Mucosa of descending colon (tissue), 3 donors: Measurements from ENCODE around the gene BUB1B. TPM values are rescaled to one million over a fixed set of nuclear protein-coding genes. Genes with fewer than 3 reads are reported as not detected.

Experiments used
- ATAC-seq: fragments of 200-7000 bp; cut with Tn5 transposase; one replicate; pipeline ENCODE4 v1.9.1; 2020; ENCODE audit warnings: mild to moderate bottlenecking, moderate library complexity
- DNase-seq, 3 donors: peaks; one replicate each; pipeline ENCODE4 v3.0.0-alpha.2; 2020
- H3K36me3 ChIP-seq: fragments of 200-600 bp; one replicate; pipeline ENCODE4 v1.8.0; 2021; ENCODE audit warnings: low read depth, mild to moderate bottlenecking
- H3K4me1 ChIP-seq: fragments of 200-600 bp; one replicate; pipeline ENCODE4 v1.8.0; 2021; ENCODE audit warnings: low read depth, mild to moderate bottlenecking
- H3K4me3 ChIP-seq: fragments of 200-600 bp; one replicate; pipeline ENCODE4 v1.8.0; 2021; ENCODE audit warnings: mild to moderate bottlenecking
- H3K9me3 ChIP-seq: fragments of 200-600 bp; one replicate; pipeline ENCODE4 v1.8.0; 2021; ENCODE audit warnings: mild to moderate bottlenecking
- intact Hi-C, 2 donors: fragments of 100-400 bp; cut with DNase I in 1 of 2; cut with micrococcal nuclease in 1 of 2; formaldehyde crosslinking; loops; one replicate each; pipeline versions ENCODE4 v1.11.0 to v1.11.1; 2022; cut with DNase I, micrococcal nuclease
- total RNA-seq, 3 donors: library from RNA; stranded (reverse); fragmentation: NEBNext Ultra II Directional in 2 of 3; extraction: Animal tissue kit (Norgen Biotek cat#: 25700) in 2 of 3; gene quantifications; one replicate each; pipeline versions ENCODE4 v1.2.1 to v1.2.4, GENCODE V29; 2021 to 2023
- TF ChIP-seq, protein P1 (sequence below): fragments of 200-600 bp; IDR thresholded peaks from one replicate; pipeline ENCODE4 v1.8.0; 2022; ENCODE audit warnings: antibody characterized with exemption, mild to moderate bottlenecking
- donor health status: DM: no; HTN: no; CAD: no; lungs with moderate emphysema.
- donor health status: DM: no; HTN: no; CAD: no.
- donor health status: DM: no; HTN: yes; CAD: no.

BUB1B gene
- total RNA-seq, 3 donors from 2014 or later: 5.0 to 13.6 (median 5.1) TPM

- H3K4me3 ChIP-seq: no peak overlapping the region
- no peaks in the 10 kb centered on the region for H3K9me3 ChIP-seq
- no peak for DNase-seq
- peaks cover 7% of the 10 kb centered on the region for H3K4me1 ChIP-seq
- TF ChIP-seq, protein P1, sequence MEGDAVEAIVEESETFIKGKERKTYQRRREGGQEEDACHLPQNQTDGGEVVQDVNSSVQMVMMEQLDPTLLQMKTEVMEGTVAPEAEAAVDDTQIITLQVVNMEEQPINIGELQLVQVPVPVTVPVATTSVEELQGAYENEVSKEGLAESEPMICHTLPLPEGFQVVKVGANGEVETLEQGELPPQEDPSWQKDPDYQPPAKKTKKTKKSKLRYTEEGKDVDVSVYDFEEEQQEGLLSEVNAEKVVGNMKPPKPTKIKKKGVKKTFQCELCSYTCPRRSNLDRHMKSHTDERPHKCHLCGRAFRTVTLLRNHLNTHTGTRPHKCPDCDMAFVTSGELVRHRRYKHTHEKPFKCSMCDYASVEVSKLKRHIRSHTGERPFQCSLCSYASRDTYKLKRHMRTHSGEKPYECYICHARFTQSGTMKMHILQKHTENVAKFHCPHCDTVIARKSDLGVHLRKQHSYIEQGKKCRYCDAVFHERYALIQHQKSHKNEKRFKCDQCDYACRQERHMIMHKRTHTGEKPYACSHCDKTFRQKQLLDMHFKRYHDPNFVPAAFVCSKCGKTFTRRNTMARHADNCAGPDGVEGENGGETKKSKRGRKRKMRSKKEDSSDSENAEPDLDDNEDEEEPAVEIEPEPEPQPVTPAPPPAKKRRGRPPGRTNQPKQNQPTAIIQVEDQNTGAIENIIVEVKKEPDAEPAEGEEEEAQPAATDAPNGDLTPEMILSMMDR: no peak
- intact Hi-C loops: no loop called here
- H3K36me3 ChIP-seq: no peaks in the 10 kb centered on the region
- no peak for ATAC-seq
Measured at GRCh38 chr15:40243126-40243810, 82.4 kb downstream of the BUB1B start.

GRCh38 chr15:40244961-40245523, 84.2 kb downstream of the BUB1B start:
- ATAC-seq (no peak), DNase-seq (no peak)
- TF ChIP-seq, protein P1: no peak
- H3K4me3 ChIP-seq: no peak overlapping the region
- H3K4me1 ChIP-seq: no peaks in the 10 kb centered on the region
- intact Hi-C loops: no loop called here
- H3K36me3 ChIP-seq: no peaks in the 10 kb centered on the region
- no peaks in the 10 kb centered on the region for H3K9me3 ChIP-seq

DNA sequence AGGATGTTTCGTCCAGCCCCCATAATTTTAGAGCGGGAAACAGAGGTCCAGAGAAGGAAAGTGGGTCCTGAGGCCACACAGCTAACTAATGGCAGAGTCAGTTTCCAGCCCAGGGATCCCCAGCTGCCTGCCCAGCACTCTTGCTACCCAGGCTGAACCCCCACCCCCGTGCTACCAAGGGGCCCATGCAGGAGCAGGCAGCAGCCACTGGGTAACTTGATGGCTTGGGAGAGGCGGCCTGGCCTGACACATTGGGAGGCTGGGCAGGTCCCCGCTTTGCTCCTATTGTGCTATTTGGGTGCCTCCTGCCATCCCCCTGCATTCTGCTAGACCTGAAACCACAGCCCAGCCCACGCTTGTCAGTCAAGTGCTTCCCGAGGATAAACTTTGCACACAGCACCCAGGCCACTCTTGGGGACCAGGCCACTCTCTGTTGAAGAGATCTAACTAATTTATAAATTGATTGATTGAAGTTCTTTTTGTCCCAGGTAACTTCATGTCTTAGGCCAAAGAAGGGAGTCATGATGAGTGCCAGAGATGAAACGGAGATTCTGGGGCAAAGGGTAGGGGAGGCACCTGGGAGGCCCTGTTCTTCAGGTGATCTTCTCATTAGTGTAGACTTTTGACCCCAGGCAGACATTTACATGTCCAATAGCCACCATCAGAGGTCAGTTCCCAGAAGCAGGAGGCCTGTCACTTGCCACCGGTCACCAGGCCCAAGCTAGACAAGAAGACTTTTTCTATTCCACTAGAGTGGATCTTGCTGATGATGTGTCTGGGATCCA, 85.0 kb downstream of the BUB1B start:
- no peak for ATAC-seq
- Histone ChIP-seq H3K36me3 (no peaks in the 10 kb centered on the region), H3K4me3 (no peak overlapping the region), H3K4me1 (no peaks in the 10 kb centered on the region), H3K9me3 (no peaks in the 10 kb centered on the region)
- TF ChIP-seq, protein P1: no peak
- intact Hi-C loops: no loop called here
- DNase-seq: no peak

- H3K36me3 ChIP-seq: no peaks in the 10 kb centered on the region
- TF ChIP-seq, protein P1: no peak
- no peak overlapping the region for H3K4me3 ChIP-seq
- H3K4me1 ChIP-seq: no peaks in the 10 kb centered on the region
- intact Hi-C loops: no loop called here
- ATAC-seq: no peak
- no peak for DNase-seq
- no peaks in the 10 kb centered on the region for H3K9me3 ChIP-seq
Measured at GRCh38 chr15:40246496-40247280, 85.8 kb downstream of the BUB1B start.

GRCh38 chr15:40247406-40247971, 86.6 kb downstream of the BUB1B start:
- no peak overlapping the region for H3K4me3 ChIP-seq
- TF ChIP-seq, protein P1: no peak
- no peaks in the 10 kb centered on the region for H3K36me3 ChIP-seq
- H3K9me3 ChIP-seq: no peaks in the 10 kb centered on the region
- ATAC-seq: no peak
- H3K4me1 ChIP-seq: peaks cover 3% of the 10 kb centered on the region
- intact Hi-C loops: no loop called here
- no peak for DNase-seq
